SKM-1 (cell line): ENCODE data around the gene OR4C11.

Source experiments
- DNase-seq: peaks from one replicate; lab custom pipeline; 2025; ENCODE audit not compliant: unreplicated experiment; lab: John Stamatoyannopoulos, UW

OR4C11 gene, protein sequence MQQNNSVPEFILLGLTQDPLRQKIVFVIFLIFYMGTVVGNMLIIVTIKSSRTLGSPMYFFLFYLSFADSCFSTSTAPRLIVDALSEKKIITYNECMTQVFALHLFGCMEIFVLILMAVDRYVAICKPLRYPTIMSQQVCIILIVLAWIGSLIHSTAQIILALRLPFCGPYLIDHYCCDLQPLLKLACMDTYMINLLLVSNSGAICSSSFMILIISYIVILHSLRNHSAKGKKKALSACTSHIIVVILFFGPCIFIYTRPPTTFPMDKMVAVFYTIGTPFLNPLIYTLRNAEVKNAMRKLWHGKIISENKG

DNA sequence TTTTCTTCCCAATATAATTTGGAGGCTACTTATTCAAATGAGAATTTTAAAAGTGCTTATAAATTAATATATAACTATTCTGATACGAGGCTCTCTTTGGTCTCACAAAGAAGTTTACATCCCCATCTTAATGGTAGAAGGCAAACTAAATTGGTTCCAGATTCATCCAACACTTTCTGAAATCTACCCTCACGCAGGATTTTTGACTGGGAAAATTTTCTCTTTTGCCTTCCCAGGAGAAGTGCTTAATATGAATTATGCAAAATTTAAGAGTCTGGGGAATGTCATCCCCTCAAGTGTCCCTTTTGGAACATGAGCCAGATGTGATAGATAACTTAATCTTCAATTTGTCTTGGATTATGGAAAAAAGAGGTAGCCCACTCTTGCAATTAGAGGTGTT lies at the start of gene OR4C11:
OR4C11 (minus strand) TSS at position 101 of the 400 bp plus-strand sequence. CDS start 3,272 bp downstream, outside the sequence.
- no peak for DNase-seq

DNA sequence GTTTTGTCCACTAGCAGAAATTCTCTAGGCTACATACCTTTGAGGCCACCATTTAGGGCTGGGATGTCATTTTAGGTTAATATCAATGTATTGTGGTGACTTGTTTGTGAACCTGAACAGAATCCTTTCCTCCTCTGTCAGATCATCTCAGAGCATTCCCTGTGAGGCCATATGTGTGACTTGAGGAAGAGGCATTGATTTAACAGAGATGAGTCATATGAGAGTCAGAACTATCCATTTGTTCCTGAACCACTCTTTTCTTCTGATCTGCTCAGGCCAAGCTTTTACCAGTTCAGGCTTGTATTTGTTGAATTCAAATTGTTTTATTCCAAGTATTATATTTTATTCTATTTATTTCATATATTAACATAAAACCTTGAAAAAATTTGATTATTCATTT lies 47.7 kb upstream of the OR4C11 start:
- DNase-seq = no peak

DNA sequence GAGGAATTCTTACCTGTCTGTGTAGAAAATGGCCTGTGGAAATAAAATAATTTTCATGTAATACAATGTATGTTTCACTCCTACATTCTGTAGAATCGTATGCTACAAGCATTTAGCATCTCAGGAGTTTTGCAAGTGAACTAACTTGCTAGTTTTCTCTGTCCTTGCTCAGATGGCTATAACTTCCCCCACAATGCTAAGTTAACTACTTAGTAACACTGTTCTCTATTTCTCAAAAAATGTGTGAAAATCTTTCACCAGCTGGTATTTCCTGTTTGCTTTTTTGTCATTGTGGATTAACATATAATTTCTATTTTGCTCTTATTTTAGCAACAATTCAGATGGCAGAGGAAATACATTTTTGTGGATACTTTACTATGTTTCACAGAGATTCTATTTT lies 45.1 kb upstream of the OR4C11 start:
- DNase-seq = no peak

DNA sequence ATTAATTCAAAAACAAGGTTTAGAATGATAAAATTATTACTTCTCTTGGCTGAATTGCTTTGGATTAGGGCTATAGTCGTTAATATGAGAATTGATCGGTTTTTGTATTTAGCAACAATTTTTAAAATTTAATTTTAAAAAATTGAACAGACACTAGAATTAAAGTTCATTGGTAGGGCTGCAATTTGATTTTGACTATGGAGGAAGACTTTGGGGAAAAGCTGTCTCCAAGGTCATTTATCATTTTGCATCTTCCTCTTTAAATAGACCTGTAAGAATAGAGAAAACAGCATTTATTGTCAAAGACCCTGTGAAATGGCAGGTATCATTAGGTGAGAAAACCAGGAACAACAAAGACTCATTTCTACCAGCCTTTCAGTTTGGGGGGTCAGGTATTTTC lies 40.6 kb upstream of the OR4C11 start, which contains the start of gene OR4S2:
OR4S2 (plus strand) TSS at position 301 of the 400 bp plus-strand sequence. CDS start 2,577 bp downstream, outside the sequence.
- no peak for DNase-seq

DNA sequence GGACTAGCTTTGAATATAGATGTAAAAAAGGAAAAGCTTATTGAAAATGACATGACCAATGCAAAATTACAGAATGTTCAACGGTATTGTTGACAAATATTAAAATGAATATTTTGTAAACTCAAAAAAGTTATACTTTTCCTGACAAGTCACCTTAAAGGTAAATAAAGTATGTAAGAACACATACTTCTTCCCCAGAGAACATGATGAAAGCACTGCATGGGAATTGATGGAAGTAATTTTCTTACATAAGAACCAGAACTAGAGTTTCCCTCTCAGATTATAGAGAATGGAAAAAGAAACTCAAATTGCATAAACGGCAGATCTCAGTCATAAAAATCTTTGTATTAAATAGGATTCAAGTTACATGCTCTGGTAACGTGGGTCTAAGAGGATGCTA lies 27.4 kb upstream of the OR4C11 start, which contains the start of gene OR4P4:
OR4P4 (plus strand) TSS at position 301 of the 400 bp plus-strand sequence.
- DNase-seq = no peak

DNA sequence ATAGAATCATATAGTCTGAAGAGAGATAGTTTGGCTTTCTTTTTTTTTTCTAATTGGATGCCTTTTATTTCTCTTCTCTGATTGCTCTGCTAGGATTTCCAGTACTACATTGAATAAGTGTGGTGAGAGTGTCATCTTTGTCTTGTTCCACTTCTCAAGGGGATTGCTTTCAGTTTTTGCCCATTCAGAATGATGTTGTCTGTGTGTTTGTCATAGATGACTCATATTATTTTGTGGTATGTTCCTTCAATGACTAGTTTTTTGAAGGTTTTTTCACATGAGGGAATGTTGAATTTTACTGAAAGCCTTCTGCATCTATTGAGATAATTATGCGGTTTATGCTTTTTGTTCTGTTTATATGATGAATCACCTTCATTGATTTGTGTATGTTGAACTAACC lies 17.1 kb upstream of the OR4C11 start:
- no peak for DNase-seq

DNA sequence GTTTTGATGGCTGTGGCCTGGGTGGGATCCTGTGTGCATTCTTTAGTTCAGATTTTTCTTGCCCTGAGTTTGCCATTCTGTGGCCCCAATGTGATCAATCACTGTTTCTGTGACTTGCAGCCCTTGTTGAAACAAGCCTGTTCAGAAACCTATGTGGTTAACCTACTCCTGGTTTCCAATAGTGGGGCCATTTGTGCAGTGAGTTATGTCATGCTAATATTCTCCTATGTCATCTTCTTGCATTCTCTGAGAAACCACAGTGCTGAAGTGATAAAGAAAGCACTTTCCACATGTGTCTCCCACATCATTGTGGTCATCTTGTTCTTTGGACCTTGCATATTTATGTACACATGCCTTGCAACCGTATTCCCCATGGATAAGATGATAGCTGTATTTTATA lies 34.9 kb downstream of the OR4C11 start:
- DNase-seq = no peak

DNA sequence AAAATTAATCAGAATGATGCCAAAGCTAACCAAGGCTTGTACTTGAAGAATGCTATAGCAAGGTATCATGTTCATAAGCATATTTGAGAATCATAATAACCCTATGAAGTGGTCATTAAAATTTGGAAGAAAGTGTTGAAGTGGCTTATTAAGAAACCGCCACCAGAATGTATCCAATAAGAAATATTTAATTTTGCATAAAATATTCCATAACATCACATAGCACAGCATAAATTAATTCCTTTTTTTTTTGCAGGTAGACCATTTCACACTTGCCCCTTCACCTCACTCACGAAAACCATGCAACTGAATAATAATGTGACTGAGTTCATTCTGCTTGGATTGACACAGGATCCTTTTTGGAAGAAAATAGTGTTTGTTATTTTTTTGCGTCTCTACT lies 35.6 kb downstream of the OR4C11 start, which contains the start of gene OR4C16:
OR4C16 (plus strand) TSS at position 301 of the 400 bp plus-strand sequence; CDS start at position 301, 0 bp downstream.
- no peak for DNase-seq

DNA sequence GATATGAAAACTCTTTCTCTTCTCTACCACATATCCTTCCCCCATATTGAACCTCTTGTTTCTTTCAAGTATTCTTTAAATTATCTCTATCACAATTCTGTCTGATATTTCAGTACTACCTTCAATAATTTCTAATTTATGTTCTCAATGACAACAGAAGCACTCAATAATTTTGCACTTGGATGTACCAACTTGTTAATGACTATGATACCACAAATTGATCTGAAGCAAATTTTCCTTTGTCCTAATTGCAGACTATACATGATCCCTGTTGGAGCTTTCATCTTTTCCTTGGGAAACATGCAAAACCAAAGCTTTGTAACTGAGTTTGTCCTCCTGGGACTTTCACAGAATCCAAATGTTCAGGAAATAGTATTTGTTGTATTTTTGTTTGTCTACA lies 53.3 kb downstream of the OR4C11 start, which contains the start of gene OR4C15:
OR4C15 (plus strand) TSS at position 301 of the 400 bp plus-strand sequence; CDS start at position 301, 0 bp downstream.
- no peak for DNase-seq
